HG03571 (cell line): Measurements from ENCODE around the gene AATK.

ENCODE experiments used
- ATAC-seq: cut with Tn5 transposase; IDR thresholded peaks from one replicate; pipeline ENCODE4 v1.9.1; 2021; ENCODE audit not compliant: unreplicated experiment

The AATK gene

DNA sequence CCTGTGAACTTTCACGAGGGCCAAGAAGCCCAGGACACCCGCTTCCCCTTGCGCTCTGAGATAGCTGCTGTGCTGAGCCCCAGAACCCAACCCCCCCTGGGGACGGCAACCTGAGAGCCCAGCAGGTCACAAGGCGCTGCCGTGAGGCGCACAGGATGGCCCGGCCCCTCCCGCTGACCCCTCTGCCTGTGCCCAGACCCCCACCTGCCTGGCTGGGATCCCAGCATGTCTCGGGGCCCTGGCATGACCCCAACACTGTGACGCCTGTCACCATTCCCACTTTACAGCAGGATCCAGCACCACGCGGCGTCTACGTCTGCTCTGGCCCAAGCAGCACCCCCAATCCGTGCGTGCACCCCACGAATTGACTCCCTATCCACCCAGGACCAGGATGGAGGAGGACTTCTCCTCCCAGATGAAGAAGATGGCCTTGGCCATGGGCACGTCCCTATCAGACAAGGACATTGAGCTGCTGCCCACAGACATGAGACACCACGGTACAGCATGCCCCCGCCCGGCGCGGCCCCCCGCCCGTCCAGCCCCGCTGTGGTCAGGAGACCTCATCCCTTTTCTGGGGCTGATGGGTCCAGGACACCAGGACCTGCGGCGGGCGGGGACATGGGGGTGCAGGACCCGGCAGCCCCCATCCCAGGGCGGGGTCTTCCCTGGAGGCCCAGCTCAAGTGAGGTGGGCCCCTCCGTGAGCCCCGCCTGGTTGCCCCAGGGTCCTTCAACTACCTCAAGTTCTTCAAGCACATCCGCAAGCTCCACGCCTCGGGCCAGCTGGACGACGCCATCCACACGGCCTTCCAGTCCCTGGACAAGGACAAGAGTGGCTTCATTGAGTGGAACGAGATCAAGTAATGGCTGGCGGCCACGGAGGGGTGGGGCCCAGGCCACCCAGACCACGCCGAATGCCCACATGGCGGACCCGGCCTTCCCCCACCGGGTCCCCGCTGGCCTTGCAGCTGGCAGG, 15.1 kb upstream of the AATK start:
- ATAC-seq = no peak

DNA sequence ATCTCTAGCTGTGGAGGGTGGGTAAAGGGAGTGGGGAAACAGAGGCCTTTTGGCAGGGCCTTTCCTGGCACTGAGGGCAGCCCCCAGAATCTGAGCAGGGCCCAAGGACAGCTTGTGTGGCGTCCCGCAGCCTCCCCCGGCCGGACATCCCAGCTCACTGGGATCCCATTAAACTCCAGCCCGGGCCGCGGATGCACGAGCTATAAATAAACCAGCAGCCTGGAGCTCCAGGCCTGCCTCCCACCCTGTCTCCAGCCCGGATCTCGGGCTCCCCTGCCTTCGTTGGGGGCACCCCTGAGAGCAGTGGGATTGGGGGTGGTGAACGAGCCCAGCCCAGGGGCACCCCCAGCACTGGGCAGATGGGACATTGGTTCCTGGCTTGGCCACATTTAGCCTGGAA, 13.8 kb upstream of the AATK start:
- no peak for ATAC-seq

DNA sequence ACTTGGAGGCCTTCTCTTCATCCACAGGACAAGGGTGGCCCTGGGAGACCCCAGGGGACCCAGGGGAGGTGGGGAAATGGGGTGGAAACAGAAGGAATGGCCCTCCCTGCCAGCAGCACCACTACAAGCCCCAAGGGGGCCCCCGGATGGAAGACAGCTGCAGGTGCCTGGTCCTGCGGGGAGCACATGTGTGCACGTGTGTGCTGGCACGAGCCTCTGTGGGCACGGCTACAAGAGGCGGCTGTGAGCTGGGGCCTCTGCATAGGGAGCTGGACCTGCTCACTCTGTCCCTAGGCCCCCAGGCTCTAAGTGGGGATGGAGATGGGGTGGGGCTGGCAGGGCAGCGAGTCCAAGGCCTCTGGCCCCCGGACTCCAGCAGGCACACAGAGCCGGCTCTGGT, 13.2 kb upstream of the AATK start:
- ATAC-seq = no peak

DNA sequence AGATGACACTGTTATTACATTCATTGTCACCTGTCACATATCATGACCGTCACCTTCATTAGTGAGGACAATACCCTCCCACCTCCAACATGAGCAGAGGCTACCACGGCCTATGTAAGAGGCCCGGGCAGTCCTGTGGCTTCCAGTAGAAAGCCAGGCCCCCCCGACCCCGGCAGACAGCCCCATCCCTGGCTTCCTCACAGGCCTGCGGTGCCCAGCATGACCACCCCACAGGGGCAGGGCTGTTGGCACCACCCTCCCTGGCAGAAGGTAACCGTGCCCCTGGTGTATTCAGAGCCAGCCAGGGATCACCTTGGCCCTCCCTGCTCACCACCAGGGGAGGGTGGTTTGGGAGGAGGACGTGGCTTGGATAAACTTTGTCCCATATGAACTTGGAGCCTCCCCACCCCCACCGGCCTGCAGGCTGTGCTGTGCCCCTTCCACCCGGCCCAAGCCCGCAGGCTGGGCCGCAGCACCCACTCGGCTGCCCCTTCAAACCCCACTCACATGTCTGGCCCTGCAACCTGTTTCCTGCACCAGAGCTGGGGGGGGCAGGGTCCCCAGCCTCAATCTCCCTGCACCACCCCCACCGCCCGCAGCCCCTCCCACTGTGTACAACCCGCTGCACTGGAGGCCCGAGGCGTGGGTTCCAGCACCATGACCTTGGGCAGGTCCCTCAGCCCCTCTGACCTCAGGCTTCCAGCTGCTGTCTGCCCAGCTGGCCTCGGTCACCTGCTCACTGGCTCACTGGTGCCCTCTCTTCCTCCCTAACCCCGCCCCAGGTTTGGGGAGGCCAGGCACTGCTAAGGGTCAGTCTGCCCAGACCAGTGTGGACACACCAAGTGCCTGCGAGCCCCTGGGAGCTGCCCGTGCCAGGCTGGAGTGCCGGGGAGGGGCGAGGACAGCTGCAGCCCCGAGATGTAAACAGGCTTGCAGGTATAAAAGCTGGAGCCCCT, 12.4 kb upstream of the AATK start:
- no peak for ATAC-seq

DNA sequence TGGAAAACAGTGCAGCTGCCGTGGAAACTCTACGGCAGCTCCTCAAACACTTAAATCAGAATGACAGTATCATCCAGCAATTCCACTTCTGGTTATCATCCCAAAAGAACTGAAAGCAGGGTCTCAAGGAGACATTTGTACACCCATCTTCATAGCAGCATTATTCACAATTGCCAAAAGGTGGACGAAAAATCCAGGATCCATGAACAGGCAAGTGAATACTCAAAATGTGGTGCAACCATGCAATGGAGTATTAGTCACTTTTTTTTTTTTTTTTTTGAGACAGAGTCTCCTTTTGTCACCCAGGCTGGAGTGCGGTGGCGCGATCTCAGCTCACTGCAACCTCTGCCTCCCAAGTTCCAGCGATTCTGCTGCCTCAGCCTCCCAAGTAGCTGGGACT, 10.6 kb upstream of the AATK start:
- no peak for ATAC-seq

DNA sequence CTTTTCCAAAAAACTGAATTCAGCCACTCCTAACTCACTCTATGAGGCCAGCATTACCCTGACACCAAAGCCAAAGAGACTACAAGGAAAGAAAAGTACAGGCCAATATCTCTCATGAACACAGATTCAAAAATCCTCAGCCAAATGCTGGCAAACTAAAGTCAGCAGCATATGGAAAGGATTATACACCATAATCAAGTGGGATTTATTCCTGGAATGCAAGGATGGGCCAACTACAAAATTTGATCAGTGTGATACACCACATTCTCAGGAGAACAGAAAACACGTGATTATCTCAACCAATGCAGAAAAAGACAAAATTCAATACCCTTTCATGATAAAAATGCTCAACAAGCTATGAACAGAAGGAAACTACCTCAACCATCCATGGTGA, 7.7 kb upstream of the AATK start:
- ATAC-seq = no peak

DNA sequence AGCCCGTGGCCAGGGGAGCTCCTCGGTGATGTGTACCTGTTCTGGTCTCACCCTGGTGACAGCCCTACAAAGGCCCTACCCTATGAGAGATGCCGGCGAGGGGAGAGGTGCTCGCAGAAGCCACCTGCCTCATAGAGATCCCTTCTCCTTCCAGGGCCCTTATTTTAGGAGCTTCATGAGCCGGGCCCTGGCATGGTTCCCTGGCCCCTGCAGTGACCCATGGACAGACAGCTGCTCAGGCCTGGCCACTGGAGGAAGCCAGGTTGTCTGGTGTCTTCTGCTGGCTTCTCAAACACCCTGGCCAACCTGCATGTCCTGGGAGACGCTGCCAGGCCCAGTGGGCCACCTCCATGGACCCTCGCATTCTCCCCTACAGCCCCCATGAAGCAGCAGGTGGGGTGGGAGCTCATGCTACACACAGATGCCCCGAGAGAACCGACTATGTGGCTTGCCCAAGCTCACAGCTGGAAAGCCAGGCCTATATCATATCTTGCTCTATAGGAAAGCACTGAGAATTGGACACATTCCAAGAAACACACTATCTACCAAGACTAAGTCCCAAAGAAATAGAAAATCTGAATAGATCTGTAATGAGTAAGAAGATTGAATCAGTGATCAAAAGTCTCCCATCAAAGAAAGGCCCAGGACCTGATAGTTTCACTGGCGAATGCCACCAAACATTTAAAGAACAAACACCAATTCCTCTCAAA, 7.2 kb upstream of the AATK start:
- no peak for ATAC-seq

DNA sequence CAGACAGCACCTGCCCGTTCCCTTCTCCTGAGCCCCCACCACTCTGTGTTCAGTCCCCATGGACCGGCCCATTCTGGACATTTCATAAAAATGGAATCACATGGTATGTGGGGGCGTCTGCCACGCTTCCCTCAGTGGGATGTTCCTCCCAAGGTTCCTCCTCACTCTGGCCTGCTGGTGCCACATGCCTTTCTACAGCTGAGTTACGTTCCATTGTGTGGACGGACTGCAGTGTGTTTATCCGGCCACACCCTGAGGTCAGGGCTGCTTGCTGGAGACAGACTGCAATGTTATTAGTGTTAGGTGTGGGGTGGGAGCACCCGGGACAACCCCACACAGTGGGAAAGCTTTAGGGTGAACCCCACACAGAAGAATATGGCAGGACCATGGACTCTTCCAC, 5.9 kb upstream of the AATK start:
- ATAC-seq = no peak

DNA sequence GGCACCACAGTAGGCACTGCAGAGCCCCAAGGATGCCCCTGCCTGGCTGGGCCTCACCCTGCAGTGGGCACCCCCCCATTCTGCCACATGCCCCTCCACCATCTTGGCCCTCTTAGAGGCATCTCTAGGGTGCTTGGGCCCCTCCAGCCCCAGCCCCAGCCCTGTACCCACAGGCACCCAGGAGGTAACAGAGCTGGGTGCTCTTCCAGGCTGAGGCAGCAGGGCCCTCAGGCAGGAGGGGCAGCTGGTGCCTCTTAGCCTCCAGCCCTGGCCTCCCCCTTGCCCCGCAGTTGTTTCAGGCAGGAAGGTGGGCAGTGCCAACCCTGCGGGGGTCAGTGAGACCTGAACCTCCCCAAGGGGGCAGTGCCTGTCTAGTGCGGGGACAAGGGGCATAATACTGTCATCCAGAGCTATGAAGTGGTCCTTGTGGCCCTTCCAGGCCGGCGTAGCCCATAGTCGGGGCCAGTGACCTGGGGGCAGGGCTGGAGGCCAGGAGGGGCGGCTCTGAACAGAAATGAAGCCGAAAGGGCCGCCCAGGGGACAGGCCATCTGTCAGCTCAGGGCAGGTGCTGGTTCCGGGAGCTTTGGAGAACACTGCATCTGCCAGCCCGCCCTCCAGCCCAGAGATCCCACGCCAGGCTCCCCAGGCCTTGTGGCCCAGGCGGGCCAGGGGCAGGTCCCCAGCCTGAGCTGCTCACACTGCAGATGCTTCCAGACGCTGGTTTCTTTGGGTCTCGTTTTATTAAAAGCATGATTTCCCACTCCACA, 4.9 kb upstream of the AATK start:
- ATAC-seq = no peak

DNA sequence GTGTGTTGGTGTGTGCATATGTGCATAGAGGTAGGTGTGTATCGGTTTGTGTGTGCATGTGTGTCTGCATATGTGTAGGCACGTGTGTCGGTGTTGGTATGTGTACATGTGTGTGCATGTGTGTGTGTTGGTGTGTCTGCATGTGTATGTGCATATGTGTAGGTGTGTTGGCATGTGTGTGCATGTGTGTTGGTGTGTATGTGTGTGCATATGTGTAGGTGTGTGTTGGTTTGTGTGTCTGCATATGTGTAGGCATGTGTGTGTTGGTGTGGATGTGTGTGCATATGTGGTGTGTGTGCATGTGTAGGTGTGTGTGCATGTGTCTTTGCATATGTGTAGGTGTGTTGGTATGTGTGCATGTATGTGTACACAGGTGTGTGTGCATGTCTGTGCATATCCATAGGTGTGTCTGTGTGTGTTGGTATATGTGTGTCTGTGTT, 3.9 kb upstream of the AATK start:
- ATAC-seq = no peak

DNA sequence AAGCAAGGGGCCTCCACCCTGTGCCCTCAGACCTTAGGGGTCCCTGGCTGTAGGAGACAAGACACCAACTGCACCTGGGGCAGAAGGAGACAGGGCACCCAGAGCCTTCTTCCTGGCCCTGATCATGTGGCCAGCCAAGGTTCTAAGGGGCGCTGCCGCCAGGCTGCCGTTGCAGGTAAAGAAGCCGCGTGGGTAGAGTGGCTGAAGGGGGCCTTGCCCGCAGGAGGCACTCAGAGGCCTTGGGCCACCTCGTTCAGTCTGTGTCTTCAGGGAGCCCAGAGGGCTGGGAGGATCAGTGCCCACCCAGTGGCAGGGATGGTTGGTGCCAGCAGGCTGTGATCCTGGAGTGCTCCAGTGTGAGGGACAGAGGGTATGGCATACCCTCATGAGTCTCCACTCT, 1.6 kb upstream of the AATK start:
- no peak for ATAC-seq

DNA sequence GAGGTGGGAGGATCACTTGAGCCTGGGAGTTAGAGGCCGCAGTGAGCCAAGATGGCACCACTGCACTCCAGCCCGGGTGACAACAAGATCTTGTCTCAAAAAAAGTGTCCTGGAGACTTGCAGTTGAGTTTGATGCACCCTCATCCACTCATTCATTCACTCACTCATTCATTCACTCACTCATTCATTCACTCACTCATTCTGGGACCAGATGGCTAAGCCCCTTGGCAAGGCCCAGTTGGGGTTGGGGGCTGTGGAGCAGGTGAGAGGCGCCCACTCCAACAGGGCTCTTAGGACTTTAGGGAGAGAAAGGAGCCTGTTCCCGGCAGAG, 1.1 kb upstream of the AATK start:
- ATAC-seq = no peak

DNA sequence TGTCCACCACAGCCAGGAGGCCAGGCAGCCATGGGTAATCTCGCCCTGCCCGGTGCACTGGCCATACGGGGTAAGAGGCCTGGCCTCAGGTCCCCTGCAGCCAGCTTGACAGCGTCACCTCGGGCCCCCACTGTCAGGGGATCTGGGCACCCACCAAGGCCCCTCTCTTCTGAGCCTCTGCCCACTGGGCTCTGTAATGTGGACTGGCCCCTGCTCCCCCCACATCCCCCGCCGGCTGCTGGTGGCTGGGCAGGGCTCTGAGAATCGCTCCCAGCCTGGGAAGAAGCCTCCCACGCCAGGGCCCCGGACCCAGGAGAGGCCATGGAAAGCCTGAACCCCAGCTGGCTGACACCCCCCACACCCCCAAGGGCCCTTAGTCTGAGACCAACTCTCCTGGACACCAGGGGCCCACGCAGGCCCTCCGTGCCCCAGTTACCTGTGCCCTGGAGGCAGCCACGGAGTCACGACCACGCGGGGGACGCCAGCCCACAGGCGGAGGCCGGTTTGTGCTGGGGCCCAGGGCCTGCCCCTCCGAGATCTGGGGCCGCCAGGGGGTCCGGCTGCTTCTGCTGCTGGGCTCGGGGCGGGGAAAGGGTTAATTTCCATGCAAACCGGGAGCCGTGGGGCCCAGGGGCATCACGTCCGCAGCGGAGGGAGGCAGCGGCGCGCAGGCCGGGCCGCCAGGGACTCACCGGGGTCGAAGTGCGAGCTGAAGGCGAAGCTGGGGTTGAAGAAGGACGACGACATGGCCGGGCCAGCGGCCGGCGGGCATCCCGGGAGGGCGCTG, 582 bp downstream of the AATK start, which contains the start of gene PVALEF:
Gene PVALEF (plus strand): TSS at position 262 of the 787 bp plus-strand sequence. CDS start 15,720 bp downstream, outside the sequence.
- no peak for ATAC-seq

DNA sequence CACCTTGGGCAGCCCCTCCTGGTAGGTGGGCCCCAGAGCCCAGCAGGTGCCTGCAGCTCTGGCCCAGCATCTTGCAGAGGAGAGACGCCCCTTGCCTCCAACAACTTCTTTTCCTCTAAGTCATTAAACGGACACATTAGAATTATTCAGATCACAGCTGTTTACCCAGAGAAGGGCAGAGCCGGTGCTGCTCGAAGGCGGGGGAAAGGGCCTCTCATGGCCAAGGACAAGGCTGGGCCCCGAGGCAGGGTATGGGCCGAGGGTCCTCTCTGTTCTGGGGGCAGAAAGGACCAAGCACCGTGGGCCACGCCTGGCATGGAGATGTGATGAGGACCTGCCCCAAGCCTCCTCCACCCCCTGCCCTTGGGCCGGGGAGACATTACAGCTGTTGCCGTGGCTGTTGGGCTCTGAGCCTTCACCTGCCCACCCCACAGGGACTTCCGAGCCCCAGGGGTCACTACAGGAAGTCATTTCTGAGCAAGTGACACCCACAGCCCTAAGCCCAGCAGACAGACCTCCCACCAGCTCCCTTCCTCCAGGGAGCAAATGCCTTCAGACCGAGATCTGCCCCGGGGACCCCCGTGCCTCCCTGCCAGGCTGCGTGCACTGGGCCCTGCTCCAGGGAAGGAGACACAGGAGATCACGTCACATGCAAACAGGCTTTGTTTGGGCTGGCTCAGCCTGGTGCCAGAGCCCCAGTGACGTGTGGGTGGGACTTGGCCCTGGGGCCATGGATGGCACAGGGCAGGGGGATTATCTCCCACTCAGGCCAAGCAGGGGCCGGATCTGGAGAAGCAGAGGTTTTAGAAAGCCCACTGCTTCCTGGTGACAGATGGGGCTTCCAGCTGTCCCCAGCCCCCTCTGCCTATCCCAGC, 1.4 kb downstream of the AATK start:
- ATAC-seq = no peak

DNA sequence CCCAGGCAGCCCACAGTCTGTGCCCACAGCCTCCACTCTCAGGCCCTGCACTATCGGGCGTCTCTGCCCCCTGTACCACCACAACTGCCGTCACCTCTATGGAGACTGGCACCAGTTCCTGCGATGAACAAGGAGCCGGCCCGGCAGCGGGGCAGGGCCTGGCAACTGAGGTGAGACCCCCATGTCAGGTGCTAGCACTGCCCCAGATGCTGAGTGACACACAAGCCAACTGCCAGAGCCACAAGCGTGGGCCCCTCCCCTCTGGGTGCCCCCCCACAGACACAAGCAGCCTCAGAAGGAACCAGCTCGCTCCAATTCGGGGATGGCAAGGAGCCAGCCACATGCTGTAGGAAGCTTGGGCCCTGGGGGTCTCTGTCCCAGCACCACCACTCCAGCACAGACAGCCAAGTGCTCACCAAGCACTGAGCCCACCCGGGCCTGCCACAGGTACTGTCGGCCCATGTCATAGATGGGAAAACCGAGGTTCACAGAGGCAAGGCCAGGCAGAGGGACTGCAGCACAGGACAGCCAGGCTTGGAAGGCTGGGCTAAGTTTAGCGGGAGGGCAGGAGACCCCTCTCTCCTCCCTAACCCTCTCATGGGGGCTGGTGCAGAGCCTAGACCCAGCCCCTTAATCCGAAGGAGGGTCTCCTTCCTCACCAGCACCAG, 2.2 kb downstream of the AATK start:
- ATAC-seq = no peak

DNA sequence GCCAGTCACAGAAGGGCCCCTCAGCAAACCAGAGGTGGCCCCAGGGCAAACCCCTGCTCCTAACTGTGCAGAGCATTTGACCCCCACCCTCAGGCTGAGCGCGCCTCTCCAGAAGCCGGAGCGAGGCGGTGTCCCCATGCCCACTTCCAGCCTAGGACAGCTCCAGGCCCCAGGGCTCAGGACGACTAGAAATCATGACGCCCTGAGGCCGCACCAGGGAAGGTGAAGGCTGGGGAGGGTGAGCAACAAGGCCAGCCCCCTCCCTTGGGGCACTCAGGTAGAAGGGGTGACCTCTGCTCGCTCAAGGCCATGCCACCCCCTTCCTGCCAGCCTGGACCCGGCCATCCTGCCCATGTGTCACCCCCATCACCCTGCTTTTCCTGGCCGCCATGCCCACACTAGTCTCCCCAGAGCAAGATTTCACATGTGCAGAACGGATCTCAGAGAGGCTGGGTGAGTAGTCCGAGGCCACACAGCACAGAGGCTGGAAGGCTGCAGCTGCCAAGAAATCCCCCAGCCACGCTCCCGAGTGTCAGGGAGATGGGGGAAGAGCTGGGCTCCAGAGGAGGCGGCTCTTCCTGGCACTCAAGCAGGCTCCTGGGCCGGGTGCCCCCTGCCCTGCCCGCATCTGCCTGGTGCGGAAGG, 2.8 kb downstream of the AATK start:
- no peak for ATAC-seq

DNA sequence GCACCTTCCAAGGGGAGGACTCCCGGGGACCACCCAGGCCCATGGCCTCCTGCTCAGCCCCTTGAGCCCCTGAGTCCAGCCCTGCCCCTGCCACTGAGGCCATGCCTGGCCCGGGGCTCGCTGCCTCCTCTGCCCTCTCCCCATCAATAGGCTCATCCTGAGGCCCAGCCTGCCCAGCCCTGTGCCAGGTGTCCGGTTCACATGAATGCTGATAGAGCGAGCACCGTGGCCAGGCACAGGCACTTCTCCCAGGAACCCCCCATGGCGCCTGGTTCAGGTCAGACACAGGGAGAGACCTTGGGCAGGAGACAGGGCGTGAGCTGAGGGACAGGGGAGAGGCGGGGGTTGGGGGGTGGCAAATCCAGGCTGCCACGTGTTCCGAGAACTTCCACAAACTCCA, 3.5 kb downstream of the AATK start:
- ATAC-seq = no peak

DNA sequence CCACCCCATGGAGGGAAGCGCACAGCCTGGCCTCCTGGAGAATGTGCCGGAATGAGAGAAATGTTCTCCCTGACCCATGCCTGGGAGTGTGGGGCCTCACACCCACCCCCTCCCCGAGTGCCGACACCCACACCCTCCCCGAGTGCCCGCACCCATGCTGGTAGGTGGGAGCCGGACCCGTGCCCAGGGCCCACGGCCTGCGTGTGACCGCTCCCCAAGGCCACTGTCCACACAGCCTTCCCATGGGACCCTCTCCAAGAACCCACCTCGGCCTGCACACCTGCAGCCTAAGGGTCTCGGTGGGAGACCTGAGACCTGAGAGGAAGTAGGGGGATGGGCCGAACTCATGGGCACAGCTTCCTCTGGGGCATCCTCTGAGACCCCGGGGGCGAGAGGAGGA, 4.0 kb downstream of the AATK start:
- ATAC-seq = no peak
